KMS-11 (cell line): ENCODE data around the gene SLC7A10.

ENCODE experiments used
- H2AFZ ChIP-seq: fragments of 200-600 bp; sonication (generic); 2 replicates; pipeline ENCODE4 v1.6.1; 2016; ENCODE audit warnings: antibody characterized with exemption, mixed run types, low read depth
- H3K27ac ChIP-seq: fragments of 200-600 bp; sonication (generic); 2 replicates; pipeline ENCODE4 v1.6.1; 2016; ENCODE audit warnings: mild to moderate bottlenecking, mixed run types
- H3K27me3 ChIP-seq: fragments of 200-600 bp; sonication (generic); 2 replicates; pipeline ENCODE4 v1.6.1; 2017; ENCODE audit warnings: mild to moderate bottlenecking, low read depth, mixed run types, moderate library complexity; ENCODE audit not compliant: insufficient read depth
- H3K36me3 ChIP-seq: fragments of 200-600 bp; sonication (generic); 2 replicates; pipeline ENCODE4 v1.6.1; 2017; ENCODE audit warnings: mild to moderate bottlenecking, mixed run types; ENCODE audit not compliant: insufficient read depth
- H3K4me1 ChIP-seq: fragments of 200-600 bp; sonication (generic); 2 replicates; pipeline ENCODE4 v1.6.1; 2016; ENCODE audit warnings: mild to moderate bottlenecking, low read depth, mixed run types; ENCODE audit not compliant: poor library complexity, severe bottlenecking
- H3K4me2 ChIP-seq: fragments of 200-600 bp; sonication (generic); 2 replicates; pipeline ENCODE4 v1.7.0; 2016; ENCODE audit warnings: mild to moderate bottlenecking, mixed run types
- H3K4me3 ChIP-seq: fragments of 200-600 bp; sonication (generic); IDR thresholded peaks from 2 replicates; pipeline ENCODE4 v1.6.1; 2017; ENCODE audit warnings: low read depth, low read length, mixed read lengths; ENCODE audit not compliant: insufficient read depth
- H3K79me2 ChIP-seq: fragments of 200-600 bp; sonication (generic); 2 replicates; pipeline ENCODE4 v1.6.1; 2016; ENCODE audit warnings: low read depth, mixed run types; ENCODE audit not compliant: insufficient read depth
- H3K9ac ChIP-seq: fragments of 200-600 bp; sonication (generic); 2 replicates; pipeline ENCODE4 v1.6.1; 2016; ENCODE audit warnings: mild to moderate bottlenecking, mixed run types
- H4K20me1 ChIP-seq: fragments of 200-600 bp; sonication (generic); 2 replicates; pipeline ENCODE4 v1.6.1; 2016; ENCODE audit warnings: mild to moderate bottlenecking, mixed run types; ENCODE audit not compliant: insufficient read depth
- TF ChIP-seq, protein P1 (sequence below): fragments of 200-600 bp; sonication (generic); conservative IDR thresholded peaks from 2 replicates; pipeline ENCODE4 v1.6.1; 2017; ENCODE audit warnings: low read depth, mild to moderate bottlenecking, antibody characterized with exemption, low read length, moderate library complexity, mixed read lengths

Gene SLC7A10

DNA sequence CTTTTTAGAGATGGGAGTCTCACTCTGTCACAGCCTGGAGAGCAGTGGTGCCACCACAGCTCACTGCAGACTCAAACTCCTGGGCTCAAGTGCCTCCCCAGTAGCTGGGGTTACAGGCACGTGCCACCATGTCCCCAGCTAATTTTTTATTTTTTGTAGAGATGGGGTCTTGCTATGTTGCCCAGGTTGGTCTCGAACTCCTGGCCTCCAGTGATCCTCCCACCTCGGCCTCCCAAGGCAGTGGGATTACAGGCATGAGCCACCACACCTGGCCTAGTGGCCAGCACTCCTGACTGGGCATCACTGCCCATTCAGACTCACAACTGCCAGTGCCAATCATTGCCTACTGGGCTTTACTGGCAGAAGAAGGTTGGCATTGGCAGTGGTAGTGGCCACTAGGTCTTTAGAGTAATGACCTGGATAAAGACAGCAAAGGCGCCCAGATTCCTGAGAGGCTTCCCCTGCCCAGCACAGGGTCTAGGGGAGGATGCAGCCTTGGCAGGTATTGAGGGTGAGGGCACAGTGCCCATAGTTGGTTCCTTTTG is 26.8 kb upstream of the SLC7A10 start:
- TF ChIP-seq, protein P1, sequence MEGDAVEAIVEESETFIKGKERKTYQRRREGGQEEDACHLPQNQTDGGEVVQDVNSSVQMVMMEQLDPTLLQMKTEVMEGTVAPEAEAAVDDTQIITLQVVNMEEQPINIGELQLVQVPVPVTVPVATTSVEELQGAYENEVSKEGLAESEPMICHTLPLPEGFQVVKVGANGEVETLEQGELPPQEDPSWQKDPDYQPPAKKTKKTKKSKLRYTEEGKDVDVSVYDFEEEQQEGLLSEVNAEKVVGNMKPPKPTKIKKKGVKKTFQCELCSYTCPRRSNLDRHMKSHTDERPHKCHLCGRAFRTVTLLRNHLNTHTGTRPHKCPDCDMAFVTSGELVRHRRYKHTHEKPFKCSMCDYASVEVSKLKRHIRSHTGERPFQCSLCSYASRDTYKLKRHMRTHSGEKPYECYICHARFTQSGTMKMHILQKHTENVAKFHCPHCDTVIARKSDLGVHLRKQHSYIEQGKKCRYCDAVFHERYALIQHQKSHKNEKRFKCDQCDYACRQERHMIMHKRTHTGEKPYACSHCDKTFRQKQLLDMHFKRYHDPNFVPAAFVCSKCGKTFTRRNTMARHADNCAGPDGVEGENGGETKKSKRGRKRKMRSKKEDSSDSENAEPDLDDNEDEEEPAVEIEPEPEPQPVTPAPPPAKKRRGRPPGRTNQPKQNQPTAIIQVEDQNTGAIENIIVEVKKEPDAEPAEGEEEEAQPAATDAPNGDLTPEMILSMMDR: no peak
- Histone ChIP-seq H3K4me1 (no peaks in the 10 kb centered on the region), H3K27ac (no peak overlapping the region), H3K27me3 (no peaks in the 10 kb centered on the region), H3K9ac (no peak overlapping the region), H3K4me3 (no peak overlapping the region), H3K36me3 (no peaks in the 10 kb centered on the region), H4K20me1 (no peaks in the 10 kb centered on the region), H3K4me2 (no peak overlapping the region), H2AFZ (no peak overlapping the region), H3K79me2 (no peaks in the 10 kb centered on the region)

GRCh38 chr19:33251526-33252090 is 26.0 kb upstream of the SLC7A10 start:
- Histone ChIP-seq H4K20me1 (no peaks in the 10 kb centered on the region), H3K79me2 (no peaks in the 10 kb centered on the region), H3K36me3 (no peaks in the 10 kb centered on the region), H3K4me2 (no peak overlapping the region), H3K27me3 (no peaks in the 10 kb centered on the region), H3K9ac (no peak overlapping the region), H3K27ac (no peak overlapping the region), H3K4me1 (no peaks in the 10 kb centered on the region), H3K4me3 (no peak overlapping the region), H2AFZ (no peak overlapping the region)
- TF ChIP-seq, protein P1: no peak

GRCh38 chr19:33251076-33251475 is 25.4 kb upstream of the SLC7A10 start:
- no peak overlapping the region for H3K4me2 ChIP-seq
- no peak overlapping the region for H3K27ac ChIP-seq

GRCh38 chr19:33250500-33250899 is 24.9 kb upstream of the SLC7A10 start:
- Histone ChIP-seq H2AFZ (no peak overlapping the region), H3K4me1 (no peaks in the 10 kb centered on the region), H3K79me2 (no peaks in the 10 kb centered on the region), H4K20me1 (no peaks in the 10 kb centered on the region), H3K36me3 (no peaks in the 10 kb centered on the region), H3K27ac (no peak overlapping the region), H3K27me3 (no peaks in the 10 kb centered on the region), H3K4me3 (no peak overlapping the region), H3K9ac (no peak overlapping the region), H3K4me2 (no peak overlapping the region)
- TF ChIP-seq, protein P1: no peak

More at GRCh38 chr19:33251076-33251475, 25.4 kb upstream of the SLC7A10 start:
- Histone ChIP-seq H3K4me1 (no peaks in the 10 kb centered on the region), H3K27me3 (no peaks in the 10 kb centered on the region), H3K79me2 (no peaks in the 10 kb centered on the region), H2AFZ (no peak overlapping the region), H4K20me1 (no peaks in the 10 kb centered on the region), H3K4me3 (no peak overlapping the region), H3K9ac (no peak overlapping the region), H3K36me3 (no peaks in the 10 kb centered on the region)
- TF ChIP-seq, protein P1: no peak
